NK-92 (cell line): ENCODE measurements around the gene CRISPLD2.
"Not testable (repeated sequence)": the region's sequence is repeated elsewhere in the genome, so short reads cannot be mapped to it uniquely, and the experiment has no call there.

Experiments used
- DNase-seq: peaks from one replicate; lab custom pipeline; 2025; ENCODE audit not compliant: unreplicated experiment; lab: John Stamatoyannopoulos, UW

CRISPLD2 gene

GRCh38 chr16:84839054-84839453, 19.3 kb downstream of the CRISPLD2 start:
- DNase-seq = no peak

GRCh38 chr16:84839956-84840355, 20.2 kb downstream of the CRISPLD2 start:
- DNase-seq = no peak

- no peak for DNase-seq
Observed at GRCh38 chr16:84840687-84841627, 21.2 kb downstream of the CRISPLD2 start.

GRCh38 chr16:84841787-84842300, 22.1 kb downstream of the CRISPLD2 start:
- DNase-seq = no peak

GRCh38 chr16:84842516-84843148, 22.8 kb downstream of the CRISPLD2 start:
- DNase-seq = no peak

- no peak for DNase-seq
Observed at GRCh38 chr16:84843149-84844048, 23.6 kb downstream of the CRISPLD2 start.

GRCh38 chr16:84844049-84844350, 24.2 kb downstream of the CRISPLD2 start:
- no peak for DNase-seq

GRCh38 chr16:84844559-84845495, 25.0 kb downstream of the CRISPLD2 start:
- DNase-seq = no peak

GRCh38 chr16:84845496-84846002, 25.8 kb downstream of the CRISPLD2 start:
- DNase-seq = no peak

- DNase-seq = no peak
Observed at GRCh38 chr16:84847564-84848355, 28.0 kb downstream of the CRISPLD2 start.

GRCh38 chr16:84848986-84849634, 29.3 kb downstream of the CRISPLD2 start:
- DNase-seq = no peak

- DNase-seq = no peak
Observed at GRCh38 chr16:84849751-84850150, 30.0 kb downstream of the CRISPLD2 start.

- no peak for DNase-seq
Observed at GRCh38 chr16:84850714-84851113, 30.9 kb downstream of the CRISPLD2 start.

GRCh38 chr16:84851192-84852127, 31.7 kb downstream of the CRISPLD2 start:
- no peak for DNase-seq

- no peak for DNase-seq
Observed at GRCh38 chr16:84853534-84853933, 33.7 kb downstream of the CRISPLD2 start.

GRCh38 chr16:84854759-84855158, 35.0 kb downstream of the CRISPLD2 start:
- no peak for DNase-seq

GRCh38 chr16:84855435-84856202, 35.8 kb downstream of the CRISPLD2 start:
- not testable (repeated sequence) for DNase-seq
